HepG2 (cell line): ENCODE measurements around the gene TAF6L. TPM values are rescaled to one million over a fixed set of nuclear protein-coding genes. Genes with fewer than 3 reads are reported as not detected.

Experiments used
- CBFB ChIP-seq: sonication (generic); formaldehyde crosslinking; IDR thresholded peaks from 2 replicates; pipeline ENCODE4 v1.4.0; 2020; ENCODE audit warnings: missing genetic modification reagents
- CREM ChIP-seq, 2 experiments: sonication (generic) in 1 of 2; formaldehyde crosslinking in 1 of 2; IDR thresholded peaks; 2 replicates each; pipeline versions ENCODE4 v1.4.0 to v1.6.1; 2016 to 2020; ENCODE audit warnings: antibody characterized with exemption in 1 of 2, mild to moderate bottlenecking in 1 of 2, missing genetic modification reagents in 1 of 2
- EED ChIP-seq: sonication (generic); formaldehyde crosslinking; IDR thresholded peaks from 2 replicates; pipeline ENCODE4 v1.5.0; 2020; ENCODE audit warnings: mild to moderate bottlenecking, missing genetic modification reagents
- ELF4 ChIP-seq: sonication (generic); formaldehyde crosslinking; IDR thresholded peaks from 2 replicates; pipeline ENCODE4 v1.5.0; 2020; ENCODE audit warnings: missing genetic modification reagents, mild to moderate bottlenecking, moderate library complexity, borderline replicate concordance
- IKZF4 ChIP-seq: sonication (generic); formaldehyde crosslinking; IDR thresholded peaks from 2 replicates; pipeline ENCODE4 v1.5.1; 2020; ENCODE audit warnings: borderline replicate concordance, mild to moderate bottlenecking, low read depth, missing genetic modification reagents; ENCODE audit errors: not compliant biosample characterization
- MATR3 ChIP-seq: sonication (generic); formaldehyde crosslinking; IDR thresholded peaks from 2 replicates; pipeline ENCODE4 v1.4.0; 2020; ENCODE audit warnings: missing genetic modification reagents
- NR2F1 ChIP-seq, 2 experiments: fragments of 450-650 bp in 1 of 2; formaldehyde crosslinking in 1 of 2; IDR thresholded peaks; 2 replicates each; pipeline versions ENCODE4 v1.5.0 to v1.6.1; 2016 to 2020; ENCODE audit warnings: mild to moderate bottlenecking in 1 of 2, missing compliant biosample characterization in 1 of 2, missing genetic modification reagents in 1 of 2, moderate library complexity in 1 of 2
- PBX3 ChIP-seq: sonication (generic); formaldehyde crosslinking; IDR thresholded peaks from 2 replicates; pipeline ENCODE4 v1.8.1; 2023; ENCODE audit warnings: missing genetic modification reagents, inconsistent platforms, borderline replicate concordance
- RAD51 ChIP-seq: fragments of 450-650 bp; IDR thresholded peaks from 2 replicates; pipeline ENCODE4 v1.6.1; 2016; ENCODE audit warnings: borderline replicate concordance
- RBFOX2 ChIP-seq: fragments of 200-400 bp; formaldehyde crosslinking; IDR thresholded peaks from 2 replicates; pipeline ENCODE4 v1.6.1; 2017; ENCODE audit warnings: low read depth, mild to moderate bottlenecking, low read length
- RFXANK ChIP-seq: IDR thresholded peaks from 2 replicates; pipeline ENCODE4 v1.6.1; 2016
- RORA ChIP-seq: sonication (generic); formaldehyde crosslinking; IDR thresholded peaks from 2 replicates; pipeline ENCODE4 v1.5.0; 2020; ENCODE audit warnings: mild to moderate bottlenecking, missing genetic modification reagents, moderate library complexity
- SMARCE1 ChIP-seq: fragments of 450-650 bp; IDR thresholded peaks from 2 replicates; pipeline ENCODE4 v1.6.1; 2017; ENCODE audit warnings: borderline replicate concordance
- SRSF4 ChIP-seq: fragments of 200-400 bp; formaldehyde crosslinking; IDR thresholded peaks from one replicate; pipeline ENCODE4 v1.6.1; 2018; ENCODE audit warnings: mild to moderate bottlenecking, low read depth, low read length, moderate library complexity; ENCODE audit not compliant: poor library complexity, severe bottlenecking
- ZBTB33 ChIP-seq: sonication (generic); formaldehyde crosslinking; IDR thresholded peaks from 2 replicates; pipeline ENCODE4 v1.4.0; 2020; ENCODE audit warnings: missing genetic modification reagents
- ZMYM3 ChIP-seq: sonication (generic); formaldehyde crosslinking; IDR thresholded peaks from 2 replicates; pipeline ENCODE4 v1.5.1; 2020; ENCODE audit warnings: mild to moderate bottlenecking, missing genetic modification reagents
- ZNF224 ChIP-seq: sonication (generic); formaldehyde crosslinking; IDR thresholded peaks from 2 replicates; pipeline ENCODE4 v1.5.0; 2020; ENCODE audit warnings: mild to moderate bottlenecking, missing genetic modification reagents
- ZNF382 ChIP-seq: sonication (generic); formaldehyde crosslinking; IDR thresholded peaks from 2 replicates; pipeline ENCODE4 v1.5.0; 2020; ENCODE audit warnings: missing genetic modification reagents, mild to moderate bottlenecking, borderline replicate concordance
- ZNF652 ChIP-seq: IDR thresholded peaks from 2 replicates; pipeline ENCODE4 v1.6.1; 2016; ENCODE audit warnings: low read depth, borderline replicate concordance
- ZNF704 ChIP-seq: sonication (generic); formaldehyde crosslinking; IDR thresholded peaks from 2 replicates; pipeline ENCODE4 v1.8.1; 2023; ENCODE audit warnings: mild to moderate bottlenecking, inconsistent platforms, moderate library complexity, missing genetic modification reagents, borderline replicate concordance
- polyA plus RNA-seq, 8 experiments: library from polyadenylated mRNA; depleted of rRNA in 3 of 8; stranded (reverse) in 7 of 8; unstranded in 1 of 8; fragments of >200 nt; fragmentation: Illumina TruSeq in 4 of 8; extraction: Trizol in 4 of 8; gene quantifications; 2 replicates each; pipeline versions ENCODE4 v1.2.1 to v1.2.3, GENCODE V29; 2011 to 2016; ENCODE audit warnings: low read depth in 4 of 8, missing spikeins in 1 of 8, mixed read lengths in 1 of 8; ENCODE audit not compliant: insufficient read depth in 1 of 8
- total RNA-seq, 5 experiments: library from RNA; depleted of rRNA; stranded (reverse); fragments of >200 nt; fragmentation: Illumina TruSeq; extraction: Trizol; gene quantifications; 2 replicates each; pipeline ENCODE4 v1.2.3, GENCODE V29; 2016; ENCODE audit warnings: low read depth in 1 of 5

The TAF6L gene
- total and polyA plus RNA-seq, 2 of the 13 experiments (the other 11 are each of a cell fraction or from before 2014, with no cell fraction given), result 12.6 to 19.4 TPM

- TF ChIP-seq ZMYM3 (no peak), RORA (no peak), ZNF652 (CRISPR knock-in tag) (no peak), CREM (IDR thresholded peaks at IDR 0.05) (peak; percentile 83), CREM (CRISPR knock-in tag; IDR thresholded peaks at IDR 0.05) (no peak), PBX3 (peak; percentile 33; the same call in 1 of the 2 replicates), EED (no peak), SRSF4 (no peak), RBFOX2 (peak; percentile 89), SMARCE1 (no peak), ZNF224 (CRISPR knock-in tag) (peak; percentile 84; the same call in 1 of the 2 replicates), RFXANK (CRISPR knock-in tag) (no peak), IKZF4 (CRISPR knock-in tag) (no peak), MATR3 (CRISPR knock-in tag) (no peak), RAD51 (no peak), ZNF382 (CRISPR knock-in tag) (no peak), ZNF704 (CRISPR knock-in tag) (no peak), CBFB (CRISPR knock-in tag) (no peak), ELF4 (CRISPR knock-in tag) (no peak), ZBTB33 (no peak), NR2F1 (CRISPR knock-in tag; IDR thresholded peaks at IDR 0.05) (no peak)
Observed at GRCh38 chr11:62831520-62832335, 60.5 kb downstream of the TAF6L start, which contains the start of gene STX5 (continued).
